ENCODE data around the gene SRSF10. TPM values are rescaled to one million over a fixed set of nuclear protein-coding genes. Genes with fewer than 3 reads are reported as not detected.
A peak's percentile ranks its signal among the peaks of the same experiment; 100 is the strongest.

Gene SRSF10
- total and polyA plus RNA-seq, 8 donors, result 84.9 to 296 (median 254) TPM

DNA sequence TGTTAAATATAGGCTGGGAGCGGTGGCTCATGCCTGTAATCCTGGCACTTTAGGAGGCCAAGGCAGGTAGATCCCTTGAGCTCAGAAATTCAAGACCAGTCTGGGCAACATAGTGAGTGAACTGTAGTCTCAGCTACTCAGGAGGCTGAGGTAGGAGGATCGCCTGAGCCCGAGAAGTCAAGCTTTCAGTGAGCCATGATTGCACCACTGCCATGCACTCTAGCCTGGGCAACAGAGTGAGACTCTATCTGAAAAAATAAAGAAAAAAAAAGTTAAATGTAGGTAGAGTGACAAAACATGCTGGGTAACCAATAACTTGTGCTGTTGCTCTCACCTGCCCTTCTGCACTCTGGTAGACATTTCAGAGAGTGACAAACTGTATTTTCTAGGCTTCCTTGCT is 25.0 kb upstream of the SRSF10 start:
- Histone ChIP-seq H3K27me3 (no peaks in the 10 kb centered on the region), H3K36me3 (no peaks in the 10 kb centered on the region), H3K27ac (no peak overlapping the region), H3K9me3 (no peaks in the 10 kb centered on the region), H3K4me1 (no peaks in the 10 kb centered on the region), H3K4me3 (no peak overlapping the region)
- intact Hi-C loops (cut with DNase I), result no loop called here
- ATAC-seq (no peak), DNase-seq (no peak)
- TF ChIP-seq, protein P1, sequence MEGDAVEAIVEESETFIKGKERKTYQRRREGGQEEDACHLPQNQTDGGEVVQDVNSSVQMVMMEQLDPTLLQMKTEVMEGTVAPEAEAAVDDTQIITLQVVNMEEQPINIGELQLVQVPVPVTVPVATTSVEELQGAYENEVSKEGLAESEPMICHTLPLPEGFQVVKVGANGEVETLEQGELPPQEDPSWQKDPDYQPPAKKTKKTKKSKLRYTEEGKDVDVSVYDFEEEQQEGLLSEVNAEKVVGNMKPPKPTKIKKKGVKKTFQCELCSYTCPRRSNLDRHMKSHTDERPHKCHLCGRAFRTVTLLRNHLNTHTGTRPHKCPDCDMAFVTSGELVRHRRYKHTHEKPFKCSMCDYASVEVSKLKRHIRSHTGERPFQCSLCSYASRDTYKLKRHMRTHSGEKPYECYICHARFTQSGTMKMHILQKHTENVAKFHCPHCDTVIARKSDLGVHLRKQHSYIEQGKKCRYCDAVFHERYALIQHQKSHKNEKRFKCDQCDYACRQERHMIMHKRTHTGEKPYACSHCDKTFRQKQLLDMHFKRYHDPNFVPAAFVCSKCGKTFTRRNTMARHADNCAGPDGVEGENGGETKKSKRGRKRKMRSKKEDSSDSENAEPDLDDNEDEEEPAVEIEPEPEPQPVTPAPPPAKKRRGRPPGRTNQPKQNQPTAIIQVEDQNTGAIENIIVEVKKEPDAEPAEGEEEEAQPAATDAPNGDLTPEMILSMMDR (IDR thresholded peaks at IDR 0.05), result no peak

DNA sequence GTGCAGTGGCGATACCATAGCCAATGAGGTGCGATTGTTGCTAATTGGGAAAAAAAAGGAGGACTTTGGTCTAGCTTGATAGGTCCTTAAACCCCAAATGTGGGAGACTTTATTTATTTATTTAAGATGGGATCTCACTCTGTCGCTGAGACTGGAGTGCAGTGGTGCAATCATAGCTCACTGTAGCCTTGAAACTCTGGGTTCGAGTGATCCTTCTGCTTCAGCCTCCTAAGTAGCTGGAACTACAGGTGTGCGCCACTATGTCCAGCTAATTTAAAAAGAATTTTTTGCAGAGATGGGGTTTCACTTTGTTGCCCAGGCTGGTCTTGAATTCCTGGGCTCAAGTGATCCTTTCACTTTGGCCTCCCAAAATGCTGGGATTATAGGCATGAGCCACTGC is 24.0 kb upstream of the SRSF10 start:
- DNase-seq, result no peak
- Histone ChIP-seq H3K27me3 (no peaks in the 10 kb centered on the region), H3K4me1 (no peaks in the 10 kb centered on the region), H3K36me3 (no peaks in the 10 kb centered on the region), H3K27ac (no peak overlapping the region), H3K9me3 (no peaks in the 10 kb centered on the region), H3K4me3 (no peak overlapping the region)
- intact Hi-C loops (cut with DNase I), result no loop called here
- TF ChIP-seq, protein P1 (IDR thresholded peaks at IDR 0.05), result no peak
- no peak for ATAC-seq

DNA sequence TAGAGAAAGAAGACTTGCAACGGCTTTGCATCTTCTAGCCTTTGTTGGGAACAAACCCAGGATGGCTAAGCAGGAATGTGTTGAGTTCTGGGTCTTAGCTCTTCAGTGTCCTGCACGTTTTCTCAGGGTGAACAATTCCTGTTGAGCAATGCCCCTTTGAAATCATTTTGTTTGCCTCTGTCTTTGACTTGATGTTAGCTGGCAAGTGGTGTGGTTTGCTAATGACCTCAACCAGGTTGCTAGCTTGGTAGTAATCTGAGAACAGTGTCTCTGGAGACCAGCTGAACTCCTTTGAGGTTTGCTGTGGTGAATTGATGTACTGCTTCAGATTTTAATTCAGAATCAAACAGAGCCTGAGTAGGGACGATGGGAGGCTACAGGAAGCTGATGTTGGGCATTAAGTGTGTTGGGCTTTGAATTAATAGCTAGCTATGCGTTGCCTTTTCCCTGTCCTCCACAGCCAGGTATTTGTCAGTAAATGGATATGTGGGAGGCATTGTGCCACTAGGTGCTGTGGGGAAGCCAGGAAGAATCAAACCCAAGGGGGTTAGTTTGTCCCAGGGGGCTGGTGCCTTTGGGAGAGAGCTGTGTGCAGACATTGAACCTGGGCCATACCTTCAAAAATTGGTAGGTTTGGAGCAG is 23.3 kb upstream of the SRSF10 start:
- intact Hi-C loops (cut with DNase I), result no loop called here
- no peaks in the 10 kb centered on the region for H3K27me3 ChIP-seq
- ATAC-seq (peak; percentile 49), DNase-seq (no peak)
- no peaks in the 10 kb centered on the region for H3K9me3 ChIP-seq
- TF ChIP-seq, protein P1 (IDR thresholded peaks at IDR 0.05), result no peak
- H3K27ac ChIP-seq, result no peak overlapping the region
- H3K4me3 ChIP-seq, result no peak overlapping the region
- no peaks in the 10 kb centered on the region for H3K4me1 ChIP-seq
- H3K36me3 ChIP-seq, result no peaks in the 10 kb centered on the region

DNA sequence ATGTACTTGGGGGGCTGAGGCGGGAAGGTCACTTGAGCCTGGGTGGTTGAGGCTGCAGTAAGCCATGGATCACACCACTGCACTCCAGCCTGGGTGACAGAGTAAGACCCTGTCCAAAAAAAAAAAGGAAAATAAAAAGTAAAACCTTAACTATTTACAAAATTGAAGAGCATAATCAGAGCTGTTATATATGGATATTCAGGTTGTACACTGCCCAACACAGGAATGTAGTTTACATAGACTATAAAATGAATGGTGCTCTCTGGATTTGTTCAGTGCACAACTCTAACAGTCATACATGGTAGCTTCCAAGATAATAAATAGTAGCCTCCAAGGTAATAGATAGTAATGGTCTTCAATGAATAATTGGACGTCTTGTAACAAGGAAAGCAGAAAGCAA is 22.6 kb upstream of the SRSF10 start:
- no peak overlapping the region for H3K27ac ChIP-seq
- H3K4me3 ChIP-seq, result no peak overlapping the region
- ATAC-seq (no peak), DNase-seq (no peak)
- H3K36me3 ChIP-seq, result no peaks in the 10 kb centered on the region
- H3K9me3 ChIP-seq, result no peaks in the 10 kb centered on the region
- no peaks in the 10 kb centered on the region for H3K4me1 ChIP-seq
- no peaks in the 10 kb centered on the region for H3K27me3 ChIP-seq
- intact Hi-C loops (cut with DNase I), result no loop called here
- TF ChIP-seq, protein P1 (IDR thresholded peaks at IDR 0.05), result no peak

DNA sequence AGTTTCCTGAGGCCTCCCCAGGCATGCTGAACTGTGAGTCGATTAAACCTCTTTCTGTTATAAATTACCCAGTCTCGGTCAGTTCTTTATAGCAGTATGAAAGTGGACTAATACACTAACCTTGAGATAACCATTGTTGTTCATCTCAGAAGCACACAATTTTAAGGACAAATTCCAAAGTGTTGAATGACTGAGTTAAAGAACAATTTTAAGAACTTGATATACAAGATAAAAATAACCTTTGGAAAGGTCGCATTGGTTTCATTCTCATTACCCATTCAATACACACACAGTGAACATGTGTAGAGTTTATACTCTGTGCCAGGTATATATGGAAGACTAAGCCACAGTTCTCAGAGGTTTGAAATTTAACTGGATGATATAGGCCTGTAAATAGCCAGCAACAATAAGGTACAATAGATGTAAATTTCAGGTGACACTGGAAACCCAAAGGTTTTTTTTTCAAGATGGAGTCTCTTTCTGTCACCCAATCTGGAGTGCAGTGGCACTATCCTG is 19.1 kb upstream of the SRSF10 start:
- DNase-seq, result no peak
- Histone ChIP-seq H3K27me3 (no peaks in the 10 kb centered on the region), H3K4me3 (no peak overlapping the region), H3K9me3 (no peaks in the 10 kb centered on the region), H3K4me1 (no peaks in the 10 kb centered on the region), H3K27ac (no peak overlapping the region), H3K36me3 (no peaks in the 10 kb centered on the region)
- ATAC-seq, result no peak
- TF ChIP-seq, protein P1 (IDR thresholded peaks at IDR 0.05), result no peak
- intact Hi-C loops (cut with DNase I), result no loop called here
